Measurements from ENCODE around the gene CDKN2C.

- TF ChIP-seq CTCF (IDR thresholded peaks at IDR 0.05) (no peak), POLR2A (IDR thresholded peaks at IDR 0.05) (no peak)
Measured at GRCh38 chr1:50955116-50955515, 14.9 kb upstream of the CDKN2C start.

All from heart left ventricle (tissue), 13 donors.